GM23338 (cell line): ENCODE data around the gene DOCK3. TPM values are rescaled to one million over a fixed set of nuclear protein-coding genes. Genes with fewer than 3 reads are reported as not detected.
"Not testable (repeated sequence)": the region's sequence is repeated elsewhere in the genome, so short reads cannot be mapped to it uniquely, and the experiment has no call there.

Source experiments
- ATAC-seq: fragments of 200-7000 bp; cut with Tn5 transposase; 3 replicates; pipeline ENCODE4 v1.9.1; 2020
- DNase-seq: peaks from one replicate; pipeline ENCODE4 v3.0.0-alpha.2; 2015; ENCODE audit warnings: low spot score
- H2AFZ ChIP-seq: fragments of 200-600 bp; sonication (generic); 2 replicates; pipeline ENCODE4 v1.8.0; 2016; ENCODE audit warnings: antibody characterized with exemption, mild to moderate bottlenecking, moderate library complexity
- H3F3A ChIP-seq: fragments of 200-600 bp; sonication (generic); replicated peaks from 2 replicates; pipeline ENCODE4 v1.8.0; 2017; ENCODE audit warnings: antibody characterized with exemption, mixed run types, low read depth
- H3K27ac ChIP-seq: fragments of 200-600 bp; sonication (generic); 2 replicates; pipeline ENCODE4 v1.6.1; 2016; ENCODE audit warnings: low read depth
- H3K27me3 ChIP-seq: fragments of 200-600 bp; sonication (generic); 2 replicates; pipeline ENCODE4 v1.8.0; 2016; ENCODE audit warnings: mild to moderate bottlenecking, mixed run types, moderate library complexity; ENCODE audit not compliant: insufficient read depth
- H3K36me3 ChIP-seq: fragments of 200-600 bp; sonication (generic); 2 replicates; pipeline ENCODE4 v1.8.0; 2016; ENCODE audit warnings: mild to moderate bottlenecking; ENCODE audit not compliant: insufficient read depth
- H3K4me1 ChIP-seq: fragments of 200-600 bp; sonication (generic); 2 replicates; pipeline ENCODE4 v1.8.0; 2016; ENCODE audit warnings: mild to moderate bottlenecking, moderate library complexity; ENCODE audit not compliant: insufficient read depth
- H3K4me2 ChIP-seq: fragments of 200-600 bp; sonication (generic); 2 replicates; pipeline ENCODE4 v1.7.1; 2017; ENCODE audit warnings: mixed run types
- H3K4me3 ChIP-seq: fragments of 200-600 bp; sonication (generic); 2 replicates; pipeline ENCODE4 v1.6.1; 2016; ENCODE audit warnings: mixed run types
- H3K79me2 ChIP-seq: fragments of 200-600 bp; sonication (generic); replicated peaks from 2 replicates; pipeline ENCODE4 v1.8.0; 2017; ENCODE audit warnings: mild to moderate bottlenecking; ENCODE audit not compliant: insufficient read depth
- H3K9me2 ChIP-seq: fragments of 200-600 bp; sonication (generic); 2 replicates; pipeline ENCODE4 v1.8.0; 2017; ENCODE audit not compliant: insufficient read depth
- H4K20me1 ChIP-seq: fragments of 200-600 bp; sonication (generic); replicated peaks from 2 replicates; pipeline ENCODE4 v1.8.0; 2017; ENCODE audit warnings: mild to moderate bottlenecking; ENCODE audit not compliant: insufficient read depth
- H3K27ac Mint-ChIP-seq: 2 replicates; pipeline ENCODE4 v1.8.0; 2020; ENCODE audit warnings: inconsistent platforms, mild to moderate bottlenecking, moderate library complexity, mixed read lengths
- H3K27me3 Mint-ChIP-seq: 3 replicates; pipeline ENCODE4 v1.8.0; 2022; ENCODE audit warnings: low read depth, mild to moderate bottlenecking, moderate library complexity, mixed read lengths, inconsistent platforms; ENCODE audit not compliant: insufficient read depth, poor library complexity
- H3K36me3 Mint-ChIP-seq: 3 replicates; pipeline ENCODE4 v1.8.0; 2021; ENCODE audit warnings: low read depth, mild to moderate bottlenecking, inconsistent platforms, moderate library complexity, mixed read lengths
- H3K4me1 Mint-ChIP-seq: 3 replicates; pipeline ENCODE4 v1.8.0; 2020; ENCODE audit warnings: mild to moderate bottlenecking, inconsistent platforms, mixed read lengths
- H3K4me3 Mint-ChIP-seq: 3 replicates; pipeline ENCODE4 v1.8.0; 2021; ENCODE audit warnings: moderate library complexity, mild to moderate bottlenecking, inconsistent platforms, mixed read lengths
- H3K9me3 Mint-ChIP-seq: 3 replicates; pipeline ENCODE4 v1.8.0; 2020; ENCODE audit warnings: moderate library complexity, mild to moderate bottlenecking, inconsistent platforms, mixed read lengths
- EZH2 ChIP-seq: fragments of 200-600 bp; sonication (generic); IDR thresholded peaks from one replicate; pipeline ENCODE4 v1.8.0; 2017; ENCODE audit warnings: antibody characterized with exemption, mild to moderate bottlenecking, low read depth; ENCODE audit not compliant: unreplicated experiment
- EZH2phosphoT487 ChIP-seq: fragments of 200-600 bp; sonication (generic); IDR thresholded peaks from one replicate; pipeline ENCODE4 v1.8.1; 2018; ENCODE audit warnings: antibody characterized with exemption; ENCODE audit not compliant: unreplicated experiment
- JUNB ChIP-seq: IDR thresholded peaks from one replicate; pipeline ENCODE4 v1.6.1; 2016; ENCODE audit warnings: antibody characterized with exemption; ENCODE audit not compliant: unreplicated experiment
- NANOG ChIP-seq: IDR thresholded peaks from 2 replicates; pipeline ENCODE4 v1.6.1; 2016; ENCODE audit warnings: antibody characterized with exemption, borderline replicate concordance
- POLR2AphosphoS5 ChIP-seq: IDR thresholded peaks from 2 replicates; pipeline ENCODE4 v1.6.1; 2016; ENCODE audit warnings: antibody characterized with exemption, low read depth
- REST ChIP-seq: IDR thresholded peaks from one replicate; pipeline ENCODE4 v1.6.1; 2018; ENCODE audit warnings: antibody characterized with exemption; ENCODE audit not compliant: unreplicated experiment
- STAT1 ChIP-seq: IDR thresholded peaks from one replicate; pipeline ENCODE4 v1.6.1; 2016; ENCODE audit warnings: antibody characterized with exemption; ENCODE audit not compliant: unreplicated experiment
- ZNF331 ChIP-seq: fragments of 250-450 bp; sonication (Bioruptor Pico); IDR thresholded peaks from 2 replicates; pipeline ENCODE4 v1.5.0; 2020; ENCODE audit warnings: low read depth, mild to moderate bottlenecking, moderate library complexity
- polyA plus RNA-seq: library from polyadenylated mRNA; unstranded; fragments of >200 nt; fragmentation: Nextera tagmentation; extraction: Ambion mirVana; gene quantifications from 2 replicates; pipeline ENCODE4 v1.2.1, GENCODE V29; 2016
- total RNA-seq: library from RNA; depleted of rRNA; stranded (reverse); fragments of >200 nt; shearing (Covaris generic); gene quantifications from 2 replicates; pipeline ENCODE4 v1.2.3, GENCODE V29; 2014
- TF ChIP-seq, protein P1 (sequence below), 2 experiments: fragments of 200-600 bp in 1 of 2; sonication (generic) in 1 of 2; conservative IDR thresholded peaks; 2 replicates each; pipeline versions ENCODE4 v1.5.1 to v1.6.1; 2016 to 2017; ENCODE audit warnings: antibody characterized with exemption in 2 of 2, low read depth in 2 of 2, mild to moderate bottlenecking in 2 of 2, moderate library complexity in 1 of 2
- TF ChIP-seq, protein P2 (sequence below): IDR thresholded peaks from 2 replicates; pipeline ENCODE4 v1.6.1; 2016; ENCODE audit warnings: antibody characterized with exemption

Gene DOCK3
- total and polyA plus RNA-seq, 2 experiments from 2014 or later = 2.4 to 5.6 TPM

DNA sequence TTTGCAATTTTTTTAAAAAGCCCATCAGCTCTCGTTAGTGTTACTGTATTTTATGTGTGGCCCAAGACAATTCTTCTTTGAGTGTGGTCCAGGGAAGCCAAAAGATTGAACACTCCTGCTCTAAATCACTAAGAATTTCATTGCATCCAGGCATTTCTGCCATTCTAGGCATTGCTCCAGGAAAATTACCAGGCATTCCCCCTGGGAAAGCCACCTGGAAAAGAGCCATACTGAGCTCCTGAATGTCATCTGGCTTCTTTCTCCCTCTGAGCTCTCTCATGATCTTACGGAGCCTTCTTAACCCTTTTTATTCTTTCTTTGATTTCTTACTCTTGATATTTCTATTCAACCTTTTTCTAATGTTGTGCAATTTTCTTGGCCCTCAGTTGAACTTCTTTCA, 202.2 kb downstream of the DOCK3 start:
- H3K9me2 ChIP-seq = no peaks in the 10 kb centered on the region
- Mint-ChIP-seq H3K9me3 (peaks cover 10% of the 10 kb centered on the region; the same call in 2 of the 3 replicates), H3K27ac (no peak overlapping the region), H3K27me3 (peaks cover 4% of the 10 kb centered on the region), H3K36me3 (peaks cover 7% of the 10 kb centered on the region; the same call in 1 of the 3 replicates), H3K4me3 (no peak overlapping the region), H3K4me1 (peaks cover 14% of the 10 kb centered on the region)
- H3K4me1 ChIP-seq = peaks cover 9% of the 10 kb centered on the region
- H3K4me3 ChIP-seq = no peak overlapping the region
- no peak overlapping the region for H3K27ac ChIP-seq
- ATAC-seq (no peak), DNase-seq (no peak)
- H3K27me3 ChIP-seq = no peaks in the 10 kb centered on the region
- H3K4me2 ChIP-seq = no peak overlapping the region
- no peak overlapping the region for H2AFZ ChIP-seq
- H3F3A ChIP-seq = no peaks in the 10 kb centered on the region
- no peaks in the 10 kb centered on the region for H4K20me1 ChIP-seq
- peaks cover 6% of the 10 kb centered on the region; the same call in 1 of the 2 replicates for H3K79me2 ChIP-seq
- TF ChIP-seq ZNF331 (CRISPR knock-in tag) (no peak), EZH2phosphoT487 (no peak), REST (no peak)
- TF ChIP-seq, protein P1, sequence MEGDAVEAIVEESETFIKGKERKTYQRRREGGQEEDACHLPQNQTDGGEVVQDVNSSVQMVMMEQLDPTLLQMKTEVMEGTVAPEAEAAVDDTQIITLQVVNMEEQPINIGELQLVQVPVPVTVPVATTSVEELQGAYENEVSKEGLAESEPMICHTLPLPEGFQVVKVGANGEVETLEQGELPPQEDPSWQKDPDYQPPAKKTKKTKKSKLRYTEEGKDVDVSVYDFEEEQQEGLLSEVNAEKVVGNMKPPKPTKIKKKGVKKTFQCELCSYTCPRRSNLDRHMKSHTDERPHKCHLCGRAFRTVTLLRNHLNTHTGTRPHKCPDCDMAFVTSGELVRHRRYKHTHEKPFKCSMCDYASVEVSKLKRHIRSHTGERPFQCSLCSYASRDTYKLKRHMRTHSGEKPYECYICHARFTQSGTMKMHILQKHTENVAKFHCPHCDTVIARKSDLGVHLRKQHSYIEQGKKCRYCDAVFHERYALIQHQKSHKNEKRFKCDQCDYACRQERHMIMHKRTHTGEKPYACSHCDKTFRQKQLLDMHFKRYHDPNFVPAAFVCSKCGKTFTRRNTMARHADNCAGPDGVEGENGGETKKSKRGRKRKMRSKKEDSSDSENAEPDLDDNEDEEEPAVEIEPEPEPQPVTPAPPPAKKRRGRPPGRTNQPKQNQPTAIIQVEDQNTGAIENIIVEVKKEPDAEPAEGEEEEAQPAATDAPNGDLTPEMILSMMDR (conservative IDR thresholded peaks at IDR 0.05; ENCODE audit: low read depth in 2 of 2) = no peak
- H3K36me3 ChIP-seq = no peaks in the 10 kb centered on the region

DNA sequence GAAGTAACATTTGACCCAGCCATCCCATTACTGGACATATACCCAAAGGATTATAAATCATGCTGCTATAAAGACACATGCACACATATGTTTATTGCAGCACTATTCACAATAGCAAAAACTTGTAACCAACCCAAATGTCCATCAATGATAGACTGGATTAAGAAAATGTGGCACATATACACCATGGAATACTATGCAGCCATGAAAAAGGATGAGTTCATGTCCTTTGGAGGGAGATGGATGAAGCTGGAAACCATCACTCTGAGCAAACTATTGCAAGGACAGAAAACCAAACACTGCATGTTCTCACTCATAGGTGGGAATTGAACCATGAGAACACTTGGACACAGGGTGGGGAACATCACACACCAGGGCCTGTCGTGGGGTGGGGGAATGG, 208.0 kb downstream of the DOCK3 start:
- not testable (repeated sequence) for H3F3A ChIP-seq, DNase-seq, H3K27ac ChIP-seq, H3K27me3 Mint-ChIP-seq, H3K4me2 ChIP-seq, H3K4me1 ChIP-seq, H3K36me3 ChIP-seq, H3K4me3 ChIP-seq, ATAC-seq, H3K27ac Mint-ChIP-seq, H3K4me3 Mint-ChIP-seq, H2AFZ ChIP-seq, H4K20me1 ChIP-seq, H3K79me2 ChIP-seq, H3K36me3 Mint-ChIP-seq, H3K9me2 ChIP-seq, H3K4me1 Mint-ChIP-seq, H3K27me3 ChIP-seq
- peaks cover 12% of the 10 kb centered on the region; the same call in 2 of the 3 replicates for H3K9me3 Mint-ChIP-seq

- Mint-ChIP-seq H3K4me3 (no peak overlapping the region), H3K4me1 (peaks cover 6% of the 10 kb centered on the region; the same call in 2 of the 3 replicates), H3K27ac (no peak overlapping the region), H3K27me3 (peaks cover 3% of the 10 kb centered on the region), H3K9me3 (peaks cover 11% of the 10 kb centered on the region; the same call in 2 of the 3 replicates), H3K36me3 (no peaks in the 10 kb centered on the region)
- Histone ChIP-seq H3K36me3 (0 out of 2 replicates have a peak, but pooled peaks cover 3% of the 10 kb centered on the region), H3K79me2 (no peaks in the 10 kb centered on the region; the same call in 1 of the 2 replicates), H3F3A (no peaks in the 10 kb centered on the region), H3K27ac (no peak overlapping the region), H2AFZ (no peak overlapping the region), H3K4me3 (no peak overlapping the region), H3K27me3 (no peaks in the 10 kb centered on the region; the same call in 1 of the 2 replicates), H3K9me2 (no peaks in the 10 kb centered on the region), H4K20me1 (no peaks in the 10 kb centered on the region), H3K4me2 (no peak overlapping the region), H3K4me1 (peaks cover 3% of the 10 kb centered on the region; the same call in 1 of the 2 replicates)
- no peak for DNase-seq
- no peak for ATAC-seq
- no peak for TF ChIP-seq STAT1
- TF ChIP-seq JUNB = no peak
- TF ChIP-seq NANOG = no peak
- TF ChIP-seq EZH2phosphoT487 = no peak
- no peak for TF ChIP-seq POLR2AphosphoS5
- TF ChIP-seq, protein P1 (conservative IDR thresholded peaks at IDR 0.05; ENCODE audit: low read depth in 2 of 2) = no peak
- no peak for TF ChIP-seq EZH2
- TF ChIP-seq, protein P2, sequence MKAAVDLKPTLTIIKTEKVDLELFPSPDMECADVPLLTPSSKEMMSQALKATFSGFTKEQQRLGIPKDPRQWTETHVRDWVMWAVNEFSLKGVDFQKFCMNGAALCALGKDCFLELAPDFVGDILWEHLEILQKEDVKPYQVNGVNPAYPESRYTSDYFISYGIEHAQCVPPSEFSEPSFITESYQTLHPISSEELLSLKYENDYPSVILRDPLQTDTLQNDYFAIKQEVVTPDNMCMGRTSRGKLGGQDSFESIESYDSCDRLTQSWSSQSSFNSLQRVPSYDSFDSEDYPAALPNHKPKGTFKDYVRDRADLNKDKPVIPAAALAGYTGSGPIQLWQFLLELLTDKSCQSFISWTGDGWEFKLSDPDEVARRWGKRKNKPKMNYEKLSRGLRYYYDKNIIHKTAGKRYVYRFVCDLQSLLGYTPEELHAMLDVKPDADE = no peak
These were observed 209.0 kb downstream of the DOCK3 start for GRCh38 chr3:50883755-50884154.
